Smooth muscle cell (in vitro differentiated cells): ENCODE data around the gene TRAM2. TPM values are rescaled to one million over a fixed set of nuclear protein-coding genes. Genes with fewer than 3 reads are reported as not detected.

Experiments
- DNase-seq: peaks from one replicate; lab custom pipeline; 2025; ENCODE audit not compliant: unreplicated experiment; lab: John Stamatoyannopoulos, UW
- H2AFZ ChIP-seq: fragments of 200-600 bp; sonication (generic); 2 replicates; pipeline ENCODE4 v1.6.0; 2016; ENCODE audit warnings: antibody characterized with exemption, low read depth, mild to moderate bottlenecking
- H3F3A ChIP-seq: fragments of 200-600 bp; sonication (generic); 2 replicates; pipeline ENCODE4 v1.6.0; 2017; ENCODE audit warnings: antibody characterized with exemption, low read depth
- H3K27ac ChIP-seq: fragments of 200-600 bp; sonication (generic); 2 replicates; pipeline ENCODE4 v1.5.1; 2016; ENCODE audit warnings: low read depth, mild to moderate bottlenecking
- H3K27me3 ChIP-seq: fragments of 200-600 bp; sonication (generic); 2 replicates; pipeline ENCODE4 v1.6.1; 2016; ENCODE audit warnings: low read depth, mild to moderate bottlenecking
- H3K36me3 ChIP-seq: fragments of 200-600 bp; sonication (generic); 2 replicates; pipeline ENCODE4 v1.5.1; 2016; ENCODE audit warnings: low read depth
- H3K4me1 ChIP-seq: fragments of 200-600 bp; sonication (generic); 2 replicates; pipeline ENCODE4 v1.5.1; 2016; ENCODE audit warnings: low read depth
- H3K4me2 ChIP-seq: fragments of 200-600 bp; sonication (generic); 2 replicates; pipeline ENCODE4 v1.6.0; 2016; ENCODE audit warnings: mild to moderate bottlenecking
- H3K4me3 ChIP-seq: fragments of 200-600 bp; sonication (generic); 2 replicates; pipeline ENCODE4 v1.5.1; 2016; ENCODE audit warnings: mild to moderate bottlenecking
- H3K79me2 ChIP-seq: fragments of 200-600 bp; sonication (generic); 2 replicates; pipeline ENCODE4 v1.6.0; 2016; ENCODE audit warnings: low read depth, mild to moderate bottlenecking
- H3K9ac ChIP-seq: fragments of 200-600 bp; sonication (generic); 2 replicates; pipeline ENCODE4 v1.6.0; 2016; ENCODE audit warnings: low read depth
- H3K9me3 ChIP-seq: fragments of 200-600 bp; sonication (generic); replicated peaks from 2 replicates; pipeline ENCODE4 v1.5.1; 2016; ENCODE audit warnings: low read depth
- H4K20me1 ChIP-seq: fragments of 200-600 bp; sonication (generic); 2 replicates; pipeline ENCODE4 v1.6.0; 2016; ENCODE audit warnings: low read depth
- WGBS: methylation state at CpG from one replicate; pipeline ENCODE4 v1.1.7; 2016; ENCODE audit warnings: low lambda C conversion rate; 5-methylcytosine and 5-hydroxymethylcytosine counted together
- polyA plus RNA-seq: library from polyadenylated mRNA; unstranded; fragments of >200 nt; fragmentation: Nextera tagmentation; extraction: Ambion mirVana; gene quantifications from 2 replicates; pipeline ENCODE4 v1.2.1, GENCODE V29; 2016
- total RNA-seq: library from RNA; depleted of rRNA; stranded (reverse); fragments of >200 nt; gene quantifications from 2 replicates; pipeline ENCODE4 v1.2.3, GENCODE V29; 2014
- TF ChIP-seq, protein P1 (sequence below): fragments of 200-600 bp; sonication (generic); IDR thresholded peaks from 2 replicates; pipeline ENCODE4 v1.5.1; 2017; ENCODE audit warnings: borderline replicate concordance, mild to moderate bottlenecking, antibody characterized with exemption; ENCODE audit not compliant: insufficient read depth, poor library complexity, severe bottlenecking

Gene TRAM2
- total and polyA plus RNA-seq, 2 experiments from 2014 or later = 18.2 to 35.6 TPM

- H3K79me2 ChIP-seq = peaks cover 3% of the 10 kb centered on the region
- 92% methylated on average over 10 of the region's 10 CpGs for WGBS
- H3K9ac ChIP-seq = no peak overlapping the region
These were observed 46.5 kb downstream of the TRAM2 start for GRCh38 chr6:52530351-52530750.

DNA sequence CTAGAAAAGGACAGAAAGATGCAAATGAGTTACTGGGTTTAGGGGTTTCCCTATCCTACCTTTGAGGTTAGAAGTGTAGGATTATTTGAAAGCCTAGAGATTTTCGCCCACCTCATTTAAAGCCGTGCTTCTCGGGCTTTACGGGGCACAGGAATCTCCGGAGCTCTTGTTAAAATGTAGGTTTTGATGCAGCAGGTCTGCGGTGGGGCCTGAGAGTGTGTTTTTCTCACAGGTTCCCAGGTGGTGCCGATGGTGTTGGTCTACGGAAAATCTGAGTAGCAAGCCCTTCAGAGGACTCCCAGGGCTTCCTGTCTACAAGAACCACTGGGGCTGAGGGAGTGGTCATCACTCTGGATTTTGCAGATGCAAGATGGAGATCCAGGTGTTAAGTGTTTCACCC is 47.5 kb downstream of the TRAM2 start:
- H3K27me3 ChIP-seq = no peaks in the 10 kb centered on the region
- no peaks in the 10 kb centered on the region for H3K36me3 ChIP-seq
- no peaks in the 10 kb centered on the region for H4K20me1 ChIP-seq
- H3K4me1 ChIP-seq = no peaks in the 10 kb centered on the region
- H3K79me2 ChIP-seq = peaks cover 3% of the 10 kb centered on the region
- WGBS = 87% methylated on average over 8 of the region's 8 CpGs
- no peak overlapping the region for H3K9ac ChIP-seq
- H3K9me3 ChIP-seq = no peaks in the 10 kb centered on the region
- TF ChIP-seq, protein P1, sequence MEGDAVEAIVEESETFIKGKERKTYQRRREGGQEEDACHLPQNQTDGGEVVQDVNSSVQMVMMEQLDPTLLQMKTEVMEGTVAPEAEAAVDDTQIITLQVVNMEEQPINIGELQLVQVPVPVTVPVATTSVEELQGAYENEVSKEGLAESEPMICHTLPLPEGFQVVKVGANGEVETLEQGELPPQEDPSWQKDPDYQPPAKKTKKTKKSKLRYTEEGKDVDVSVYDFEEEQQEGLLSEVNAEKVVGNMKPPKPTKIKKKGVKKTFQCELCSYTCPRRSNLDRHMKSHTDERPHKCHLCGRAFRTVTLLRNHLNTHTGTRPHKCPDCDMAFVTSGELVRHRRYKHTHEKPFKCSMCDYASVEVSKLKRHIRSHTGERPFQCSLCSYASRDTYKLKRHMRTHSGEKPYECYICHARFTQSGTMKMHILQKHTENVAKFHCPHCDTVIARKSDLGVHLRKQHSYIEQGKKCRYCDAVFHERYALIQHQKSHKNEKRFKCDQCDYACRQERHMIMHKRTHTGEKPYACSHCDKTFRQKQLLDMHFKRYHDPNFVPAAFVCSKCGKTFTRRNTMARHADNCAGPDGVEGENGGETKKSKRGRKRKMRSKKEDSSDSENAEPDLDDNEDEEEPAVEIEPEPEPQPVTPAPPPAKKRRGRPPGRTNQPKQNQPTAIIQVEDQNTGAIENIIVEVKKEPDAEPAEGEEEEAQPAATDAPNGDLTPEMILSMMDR = no peak
- H3F3A ChIP-seq = no peaks in the 10 kb centered on the region
- H2AFZ ChIP-seq = no peak overlapping the region
- H3K27ac ChIP-seq = no peak overlapping the region
- H3K4me2 ChIP-seq = no peak overlapping the region
- no peak for DNase-seq
- H3K4me3 ChIP-seq = no peak overlapping the region

More at GRCh38 chr6:52530351-52530750, 46.5 kb downstream of the TRAM2 start:
- no peaks in the 10 kb centered on the region for H4K20me1 ChIP-seq
- TF ChIP-seq, protein P1 = no peak
- H3K27me3 ChIP-seq = no peaks in the 10 kb centered on the region
- H3K36me3 ChIP-seq = no peaks in the 10 kb centered on the region
- no peaks in the 10 kb centered on the region for H3K4me1 ChIP-seq
- DNase-seq = no peak
- no peak overlapping the region for H3K27ac ChIP-seq
- H2AFZ ChIP-seq = no peak overlapping the region
- no peaks in the 10 kb centered on the region for H3F3A ChIP-seq
- no peaks in the 10 kb centered on the region for H3K9me3 ChIP-seq
- no peak overlapping the region for H3K4me2 ChIP-seq
- H3K4me3 ChIP-seq = no peak overlapping the region

GRCh38 chr6:52527436-52527835 is 49.4 kb downstream of the TRAM2 start:
- Histone ChIP-seq H2AFZ (no peak overlapping the region), H3F3A (no peaks in the 10 kb centered on the region), H3K9ac (no peak overlapping the region), H3K4me2 (no peak overlapping the region), H3K9me3 (no peaks in the 10 kb centered on the region), H3K4me3 (no peak overlapping the region), H3K79me2 (peaks cover 7% of the 10 kb centered on the region), H3K36me3 (no peaks in the 10 kb centered on the region), H3K4me1 (no peaks in the 10 kb centered on the region), H3K27ac (no peak overlapping the region), H3K27me3 (no peaks in the 10 kb centered on the region), H4K20me1 (no peaks in the 10 kb centered on the region)
- TF ChIP-seq, protein P1 = no peak
- 89% methylated on average over 7 of the region's 7 CpGs for WGBS
- no peak for DNase-seq

DNA sequence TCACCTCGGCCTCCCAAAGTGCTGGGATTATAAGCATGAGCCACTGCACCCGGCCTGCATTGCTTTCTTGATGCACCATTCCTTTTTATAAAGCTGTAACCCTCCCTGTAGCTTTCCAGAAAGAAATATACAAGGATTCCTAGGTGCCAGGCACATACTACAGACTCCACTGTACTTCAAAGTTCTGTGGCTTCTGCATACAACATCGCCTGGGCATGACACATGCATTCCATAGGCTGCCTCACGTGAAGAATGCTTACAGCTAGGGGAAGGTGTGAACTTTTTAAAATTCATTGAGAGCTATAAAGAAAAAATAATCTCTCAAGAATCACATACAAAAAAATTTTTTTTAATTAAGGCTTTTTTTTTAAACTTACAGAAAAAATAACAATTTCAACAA is 50.2 kb downstream of the TRAM2 start:
- DNase-seq = no peak
- no peaks in the 10 kb centered on the region for H3K9me3 ChIP-seq
- H3F3A ChIP-seq = no peaks in the 10 kb centered on the region
- H3K4me1 ChIP-seq = no peaks in the 10 kb centered on the region
- no peaks in the 10 kb centered on the region for H3K27me3 ChIP-seq
- 56% methylated on average over 4 of the region's 4 CpGs for WGBS
- H3K79me2 ChIP-seq = peaks cover 7% of the 10 kb centered on the region
- no peak overlapping the region for H3K9ac ChIP-seq
- no peaks in the 10 kb centered on the region for H4K20me1 ChIP-seq
- no peaks in the 10 kb centered on the region for H3K36me3 ChIP-seq
- H3K27ac ChIP-seq = no peak overlapping the region
- H3K4me2 ChIP-seq = no peak overlapping the region
- no peak overlapping the region for H2AFZ ChIP-seq
- H3K4me3 ChIP-seq = no peak overlapping the region
- TF ChIP-seq, protein P1 = no peak
